MCF 10A (cell line): ENCODE measurements around the gene NAALADL1. TPM values are rescaled to one million over a fixed set of nuclear protein-coding genes. Genes with fewer than 3 reads are reported as not detected.

Experiments used
- BruUV-seq: library from RNA; stranded (reverse); fragments of 400-500 nt; replicated peaks from 2 replicates; lab custom pipeline; 2021; lab: Mats Ljungman, UMichigan
- CTCF ChIA-PET: fragments of 300-600 bp; sonication (Branson Sonifier 250); formaldehyde crosslinking; extraction: SDS; loops from one replicate; lab custom pipeline; 2021; ENCODE audit warnings: antibody characterized with exemption, inconsistent platforms; lab: Yijun Ruan, JAX
- POLR2A ChIA-PET: fragments of 300-600, 350-650 bp; sonication (Branson Sonifier 250); formaldehyde crosslinking; extraction: SDS; loops from one replicate; lab custom pipeline; 2020; ENCODE audit warnings: antibody characterized with exemption, inconsistent platforms; lab: Yijun Ruan, JAX
- DNase-seq: peaks from one replicate; pipeline ENCODE4 v3.0.0-alpha.2; 2018; ENCODE audit not compliant: unreplicated experiment
- H3K27ac Mint-ChIP-seq: one replicate; pipeline ENCODE4 v1.8.0; 2022; ENCODE audit warnings: mild to moderate bottlenecking, low read depth, mixed read lengths; ENCODE audit not compliant: unreplicated experiment
- H3K27me3 Mint-ChIP-seq: one replicate; pipeline ENCODE4 v1.8.0; 2022; ENCODE audit warnings: mixed read lengths; ENCODE audit not compliant: insufficient read depth, unreplicated experiment
- H3K36me3 Mint-ChIP-seq: one replicate; pipeline ENCODE4 v1.8.0; 2022; ENCODE audit warnings: mild to moderate bottlenecking, moderate library complexity, mixed read lengths; ENCODE audit not compliant: insufficient read depth, unreplicated experiment
- H3K4me1 Mint-ChIP-seq: one replicate; pipeline ENCODE4 v1.8.0; 2022; ENCODE audit warnings: mixed read lengths; ENCODE audit not compliant: insufficient read depth, unreplicated experiment
- H3K4me3 Mint-ChIP-seq: one replicate; pipeline ENCODE4 v1.8.0; 2022; ENCODE audit warnings: mild to moderate bottlenecking, moderate library complexity, mixed read lengths; ENCODE audit not compliant: unreplicated experiment
- H3K9me3 Mint-ChIP-seq: one replicate; pipeline ENCODE4 v1.8.0; 2022; ENCODE audit warnings: mixed read lengths; ENCODE audit not compliant: unreplicated experiment
- intact Hi-C: fragments of 100-400 bp; cut with micrococcal nuclease; formaldehyde crosslinking; loops from 2 replicates; pipeline ENCODE4 v1.14.1; 2022
- total RNA-seq: library from RNA; stranded (reverse); gene quantifications from 2 replicates; pipeline ENCODE4 v1.2.3, GENCODE V29; 2022
- TF ChIP-seq, protein P1 (sequence below): fragments of 200-600 bp; IDR thresholded peaks from one replicate; pipeline ENCODE4 v1.8.0; 2022; ENCODE audit warnings: antibody characterized with exemption, mild to moderate bottlenecking; ENCODE audit not compliant: unreplicated experiment

Gene NAALADL1
- total RNA-seq, 1 experiment from 2014 or later, result not detected

DNA sequence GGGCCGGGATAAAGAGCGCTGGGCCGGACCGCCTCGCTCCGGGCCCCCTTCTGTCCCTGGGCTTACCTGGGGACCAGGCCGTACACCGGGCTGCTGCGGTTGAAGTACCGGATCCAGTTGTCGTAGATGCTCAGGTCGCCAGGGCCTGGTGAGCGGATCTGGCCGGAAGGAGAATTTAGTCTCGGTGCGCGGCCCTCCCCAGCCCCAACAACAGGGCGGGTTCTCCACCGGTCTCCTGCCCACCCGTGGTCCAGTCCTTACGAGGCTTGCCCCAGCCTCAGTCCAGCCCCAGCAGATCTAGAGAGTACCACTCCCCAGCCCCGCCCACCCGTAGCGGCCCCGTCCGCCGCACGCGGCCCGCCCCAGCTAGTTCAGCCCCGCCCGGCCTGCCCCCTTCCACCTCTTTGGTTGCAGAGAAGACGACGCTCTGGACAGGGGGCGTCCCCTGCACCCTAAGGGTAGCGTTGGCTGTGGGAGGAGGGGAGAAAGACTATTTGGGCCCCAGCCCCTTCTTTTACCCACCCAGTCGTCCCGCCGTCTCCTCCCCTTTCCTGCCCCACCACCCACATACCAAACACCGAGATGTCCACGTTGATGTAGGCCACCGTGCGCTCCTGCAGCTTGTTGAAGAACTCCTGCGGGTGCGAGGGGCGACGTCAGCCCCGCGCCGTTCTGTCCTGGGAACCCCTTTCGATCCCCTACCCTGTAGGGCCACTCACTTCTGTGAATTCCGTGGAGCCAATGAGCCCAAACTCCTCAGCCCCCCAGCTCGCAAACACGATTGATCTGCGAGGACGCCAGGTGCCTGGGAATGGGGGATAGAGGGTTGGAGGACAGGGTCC lies 10.6 kb downstream of the NAALADL1 start:
- no peak for DNase-seq
- Mint-ChIP-seq H3K27ac (no peak overlapping the region), H3K36me3 (peaks cover 19% of the 10 kb centered on the region), H3K9me3 (no peaks in the 10 kb centered on the region), H3K27me3 (no peaks in the 10 kb centered on the region), H3K4me3 (no peak overlapping the region), H3K4me1 (peaks cover 10% of the 10 kb centered on the region)
- ChIA-PET POLR2A (no interaction called here), CTCF (interaction anchor here (0.7 kb wide), 1 partner anchor 24 kb away, joined by 3 read pairs; no protein-coding TSS in a partner anchor)
- intact Hi-C loops, result no loop called here
- no TSS peak for BruUV-seq
- TF ChIP-seq, protein P1, sequence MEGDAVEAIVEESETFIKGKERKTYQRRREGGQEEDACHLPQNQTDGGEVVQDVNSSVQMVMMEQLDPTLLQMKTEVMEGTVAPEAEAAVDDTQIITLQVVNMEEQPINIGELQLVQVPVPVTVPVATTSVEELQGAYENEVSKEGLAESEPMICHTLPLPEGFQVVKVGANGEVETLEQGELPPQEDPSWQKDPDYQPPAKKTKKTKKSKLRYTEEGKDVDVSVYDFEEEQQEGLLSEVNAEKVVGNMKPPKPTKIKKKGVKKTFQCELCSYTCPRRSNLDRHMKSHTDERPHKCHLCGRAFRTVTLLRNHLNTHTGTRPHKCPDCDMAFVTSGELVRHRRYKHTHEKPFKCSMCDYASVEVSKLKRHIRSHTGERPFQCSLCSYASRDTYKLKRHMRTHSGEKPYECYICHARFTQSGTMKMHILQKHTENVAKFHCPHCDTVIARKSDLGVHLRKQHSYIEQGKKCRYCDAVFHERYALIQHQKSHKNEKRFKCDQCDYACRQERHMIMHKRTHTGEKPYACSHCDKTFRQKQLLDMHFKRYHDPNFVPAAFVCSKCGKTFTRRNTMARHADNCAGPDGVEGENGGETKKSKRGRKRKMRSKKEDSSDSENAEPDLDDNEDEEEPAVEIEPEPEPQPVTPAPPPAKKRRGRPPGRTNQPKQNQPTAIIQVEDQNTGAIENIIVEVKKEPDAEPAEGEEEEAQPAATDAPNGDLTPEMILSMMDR, result no peak

DNA sequence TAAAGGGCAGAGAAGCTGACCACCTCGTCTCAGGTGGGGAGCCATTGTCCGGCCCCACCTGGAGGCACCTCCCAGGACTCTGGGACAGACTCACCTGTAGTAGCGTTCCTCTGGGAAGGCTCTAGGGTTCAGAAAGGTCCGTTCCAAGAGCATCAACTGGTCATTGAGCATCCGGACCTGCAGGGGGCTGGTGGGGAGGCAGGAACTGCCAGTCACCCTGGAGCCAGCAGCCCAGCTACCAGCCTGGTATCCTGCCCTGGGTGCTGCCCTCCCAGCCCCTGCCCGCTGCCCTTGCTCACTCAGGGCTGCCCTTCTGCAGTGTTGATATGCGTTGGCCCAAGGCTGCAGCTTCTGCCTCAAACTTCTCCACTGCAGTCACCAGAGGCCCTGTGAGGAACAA lies 12.6 kb downstream of the NAALADL1 start:
- POLR2A ChIA-PET, result interaction anchor here (0.9 kb wide), 1 partner anchor 51 kb away, joined by 5 read pairs; the partner anchor contains the start of gene VPS51
- CTCF ChIA-PET, result interaction anchor here (1.4 kb wide), 1 partner anchor 30 kb away, joined by 4 read pairs; no protein-coding TSS in a partner anchor

DNA sequence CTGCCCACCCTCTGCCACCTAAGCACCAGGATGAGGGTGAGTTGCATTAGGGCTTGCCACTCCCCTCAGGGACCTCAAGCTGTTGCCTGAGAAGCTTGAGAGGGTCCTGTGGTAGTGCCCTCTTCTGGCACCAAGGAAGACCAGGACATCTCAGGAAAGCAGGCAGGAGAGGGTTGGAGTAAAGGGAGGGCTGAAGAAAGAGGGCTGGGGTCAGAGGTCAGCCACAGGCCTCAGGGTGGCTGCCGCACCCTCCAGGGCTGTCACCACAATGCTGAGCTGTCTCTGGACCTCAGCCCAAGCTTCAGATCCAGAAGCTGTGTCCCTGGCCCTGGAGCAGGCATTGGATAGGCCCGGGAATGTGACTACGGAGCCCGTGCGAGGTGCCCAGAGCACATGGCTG lies 13.3 kb downstream of the NAALADL1 start:
- no peak for DNase-seq
- H3K9me3 Mint-ChIP-seq, result no peaks in the 10 kb centered on the region
- no peak overlapping the region for H3K27ac Mint-ChIP-seq
- TF ChIP-seq, protein P1, result no peak
- BruUV-seq, result no TSS peak
- no peak overlapping the region for H3K4me3 Mint-ChIP-seq
- H3K27me3 Mint-ChIP-seq, result no peaks in the 10 kb centered on the region
- CTCF ChIA-PET, result interaction anchor here (1.4 kb wide), 1 partner anchor 31 kb away, joined by 4 read pairs; no protein-coding TSS in a partner anchor
- peaks cover 19% of the 10 kb centered on the region for H3K36me3 Mint-ChIP-seq
- POLR2A ChIA-PET, result interaction anchor here (0.7 to 0.9 kb wide), 2 partner anchors 51 to 1398 kb away, joined by 5 read pairs; partner anchors contain the start of gene VPS51
- intact Hi-C loops, result no loop called here
- peaks cover 10% of the 10 kb centered on the region for H3K4me1 Mint-ChIP-seq

More for the DNA sequence above, 12.6 kb downstream of the NAALADL1 start:
- intact Hi-C loops, result no loop called here
- TF ChIP-seq, protein P1, result no peak
- no TSS peak for BruUV-seq
- no peaks in the 10 kb centered on the region for H3K9me3 Mint-ChIP-seq
- H3K4me3 Mint-ChIP-seq, result no peak overlapping the region
- H3K4me1 Mint-ChIP-seq, result peaks cover 10% of the 10 kb centered on the region
- no peak overlapping the region for H3K27ac Mint-ChIP-seq
- no peak for DNase-seq
- no peaks in the 10 kb centered on the region for H3K27me3 Mint-ChIP-seq
- H3K36me3 Mint-ChIP-seq, result peaks cover 19% of the 10 kb centered on the region

DNA sequence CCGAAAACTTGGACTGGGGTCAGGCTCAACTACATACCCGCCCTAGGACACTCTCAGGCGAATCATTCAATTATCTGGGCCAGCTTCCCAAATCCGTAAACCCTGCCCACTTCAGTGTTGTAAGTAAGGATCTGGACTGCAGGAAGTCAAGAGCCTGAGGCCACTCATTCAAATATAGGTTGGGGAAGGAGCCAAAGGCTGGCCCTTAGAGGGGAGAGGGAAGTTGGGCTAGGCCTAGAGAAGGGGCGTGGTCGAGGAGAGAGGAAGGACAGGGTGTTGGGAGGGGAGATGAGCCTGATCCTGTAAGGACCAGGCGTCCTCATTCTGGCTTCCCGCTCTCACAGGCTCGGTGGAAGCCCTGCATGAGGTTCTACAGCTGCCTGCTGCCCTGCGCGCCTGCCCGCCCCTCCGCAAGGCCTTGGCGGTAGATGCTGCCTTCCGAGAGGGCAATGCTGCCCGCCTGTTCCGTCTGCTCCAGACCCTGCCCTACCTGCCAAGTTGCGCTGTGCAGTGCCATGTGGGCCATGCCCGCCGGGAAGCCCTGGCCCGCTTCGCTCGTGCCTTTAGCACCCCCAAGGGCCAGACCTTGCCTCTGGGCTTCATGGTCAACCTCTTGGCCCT lies 14.4 kb downstream of the NAALADL1 start:
- POLR2A ChIA-PET, result interaction anchor here (0.6 to 1.5 kb wide), 2 partner anchors 40 to 138 kb away, joined by 3 read pairs; partner anchors contain the start of genes CAPN1, CDCA5 and ZFPL1
- peaks cover 19% of the 10 kb centered on the region for H3K36me3 Mint-ChIP-seq
- no peaks in the 10 kb centered on the region for H3K9me3 Mint-ChIP-seq
- peak; percentile 47 for DNase-seq
- CTCF ChIA-PET, result interaction anchor here (0.6 to 1.1 kb wide), 2 partner anchors 20 to 31 kb away, joined by 3 to 4 read pairs; no protein-coding TSS in a partner anchor
- H3K27me3 Mint-ChIP-seq, result no peaks in the 10 kb centered on the region
- no peak overlapping the region for H3K27ac Mint-ChIP-seq
- intact Hi-C loops, result loop anchor here (5.0 kb wide), 1 partner anchor 38 kb away; the partner anchor contains the start of genes CDCA5 and ZFPL1
- H3K4me1 Mint-ChIP-seq, result peaks cover 10% of the 10 kb centered on the region
- TF ChIP-seq, protein P1, result no peak
- BruUV-seq, result no TSS peak
- no peak overlapping the region for H3K4me3 Mint-ChIP-seq
